ENCODE data around the gene DNAL4. TPM values are rescaled to one million over a fixed set of nuclear protein-coding genes. Genes with fewer than 3 reads are reported as not detected.

DNAL4 gene
- total RNA-seq, 2 donors from 2014 or later: 24.8 to 29.8 TPM

- Mint-ChIP-seq H3K27ac (no peak overlapping the region), H3K4me3 (no peak overlapping the region), H3K9me3 (no peaks in the 10 kb centered on the region), H3K4me1 (no peaks in the 10 kb centered on the region), H3K36me3 (ENCODE audit: low read depth) (no peaks in the 10 kb centered on the region), H3K27me3 (ENCODE audit: insufficient read depth) (peaks cover 3% of the 10 kb centered on the region)
- no peaks in the 10 kb centered on the region for H3K27me3 ChIP-seq (ENCODE audit: control insufficient read depth, insufficient read depth, low read length, poor library complexity, severe bottlenecking)
- no peaks in the 10 kb centered on the region for H3K9me3 ChIP-seq (ENCODE audit: control insufficient read depth, low read length)
- H3K4me3 ChIP-seq (ENCODE audit: low read length): no peak overlapping the region
- no peaks in the 10 kb centered on the region for H3K4me1 ChIP-seq (ENCODE audit: control insufficient read depth, insufficient read depth, low read length)
- TF ChIP-seq, protein P1, sequence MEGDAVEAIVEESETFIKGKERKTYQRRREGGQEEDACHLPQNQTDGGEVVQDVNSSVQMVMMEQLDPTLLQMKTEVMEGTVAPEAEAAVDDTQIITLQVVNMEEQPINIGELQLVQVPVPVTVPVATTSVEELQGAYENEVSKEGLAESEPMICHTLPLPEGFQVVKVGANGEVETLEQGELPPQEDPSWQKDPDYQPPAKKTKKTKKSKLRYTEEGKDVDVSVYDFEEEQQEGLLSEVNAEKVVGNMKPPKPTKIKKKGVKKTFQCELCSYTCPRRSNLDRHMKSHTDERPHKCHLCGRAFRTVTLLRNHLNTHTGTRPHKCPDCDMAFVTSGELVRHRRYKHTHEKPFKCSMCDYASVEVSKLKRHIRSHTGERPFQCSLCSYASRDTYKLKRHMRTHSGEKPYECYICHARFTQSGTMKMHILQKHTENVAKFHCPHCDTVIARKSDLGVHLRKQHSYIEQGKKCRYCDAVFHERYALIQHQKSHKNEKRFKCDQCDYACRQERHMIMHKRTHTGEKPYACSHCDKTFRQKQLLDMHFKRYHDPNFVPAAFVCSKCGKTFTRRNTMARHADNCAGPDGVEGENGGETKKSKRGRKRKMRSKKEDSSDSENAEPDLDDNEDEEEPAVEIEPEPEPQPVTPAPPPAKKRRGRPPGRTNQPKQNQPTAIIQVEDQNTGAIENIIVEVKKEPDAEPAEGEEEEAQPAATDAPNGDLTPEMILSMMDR (conservative IDR thresholded peaks at IDR 0.05): no peak
- DNase-seq: no peak
- no peaks in the 10 kb centered on the region for H3K36me3 ChIP-seq (ENCODE audit: control insufficient read depth, insufficient read depth, low read length)
- no peak overlapping the region for H3K27ac ChIP-seq (ENCODE audit: low read depth, low read length)
- no peak overlapping the region for H3K9ac ChIP-seq (ENCODE audit: extremely low read depth, low read length, poor library complexity, severe bottlenecking)
- WGBS, 2 experiments (ENCODE audit: insufficient coverage in 1 of 2, insufficient read length in 1 of 2): 70 to 90% methylated on average over 5 to 8 of the region's 8 CpGs
These were observed 21.4 kb downstream of the DNAL4 start for GRCh38 chr22:38772623-38772873.

- H3K4me1 Mint-ChIP-seq: no peaks in the 10 kb centered on the region
- no peak overlapping the region for H3K27ac Mint-ChIP-seq
- 91 to 92% methylated on average over 13 to 16 of the region's 16 CpGs for WGBS, 2 experiments (ENCODE audit: insufficient coverage in 1 of 2, insufficient read length in 1 of 2)
These were observed 23.5 kb downstream of the DNAL4 start for GRCh38 chr22:38770257-38770949.

DNA sequence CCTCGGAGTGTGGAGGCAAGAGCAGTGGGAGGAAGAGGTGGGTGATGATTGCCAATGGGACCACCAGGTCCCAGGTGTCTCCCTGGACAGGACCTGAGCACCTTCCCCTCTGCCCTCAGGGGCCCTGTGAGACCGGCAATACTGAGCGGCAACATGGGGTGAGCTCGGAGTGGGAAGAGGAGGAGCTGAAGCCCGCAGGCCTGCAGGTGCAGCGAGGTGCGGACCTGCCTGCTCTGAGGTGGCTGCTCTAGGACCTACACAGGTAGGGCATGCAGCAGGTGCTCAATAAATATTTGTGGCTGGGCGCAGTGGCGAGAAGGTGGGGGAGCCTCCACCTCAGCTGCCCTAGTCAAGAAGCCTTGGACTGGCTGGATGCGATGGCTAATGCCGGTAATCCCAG is 25.9 kb downstream of the DNAL4 start:
- Mint-ChIP-seq H3K4me3 (no peak overlapping the region), H3K36me3 (ENCODE audit: low read depth) (no peaks in the 10 kb centered on the region), H3K9me3 (no peaks in the 10 kb centered on the region), H3K27ac (no peak overlapping the region), H3K4me1 (no peaks in the 10 kb centered on the region), H3K27me3 (ENCODE audit: insufficient read depth) (no peaks in the 10 kb centered on the region)
- 93 to 96% methylated on average over 11 of the region's 11 CpGs for WGBS, 2 experiments (ENCODE audit: insufficient coverage in 1 of 2, insufficient read length in 1 of 2)
- Histone ChIP-seq H3K27ac (ENCODE audit: low read depth, low read length) (no peak overlapping the region), H3K9ac (ENCODE audit: extremely low read depth, low read length, poor library complexity, severe bottlenecking) (no peak overlapping the region), H3K4me1 (ENCODE audit: control insufficient read depth, insufficient read depth, low read length) (no peaks in the 10 kb centered on the region), H3K36me3 (ENCODE audit: control insufficient read depth, insufficient read depth, low read length) (no peaks in the 10 kb centered on the region), H3K27me3 (ENCODE audit: control insufficient read depth, insufficient read depth, low read length, poor library complexity, severe bottlenecking) (no peaks in the 10 kb centered on the region), H3K4me3 (ENCODE audit: low read length) (no peak overlapping the region), H3K9me3 (ENCODE audit: control insufficient read depth, low read length) (no peaks in the 10 kb centered on the region)
- DNase-seq: no peak
- TF ChIP-seq, protein P1 (conservative IDR thresholded peaks at IDR 0.05): no peak

More at GRCh38 chr22:38770257-38770949, 23.5 kb downstream of the DNAL4 start:
- Histone ChIP-seq H3K27me3 (ENCODE audit: control insufficient read depth, insufficient read depth, low read length, poor library complexity, severe bottlenecking) (no peaks in the 10 kb centered on the region), H3K4me3 (ENCODE audit: low read length) (no peak overlapping the region), H3K9ac (ENCODE audit: extremely low read depth, low read length, poor library complexity, severe bottlenecking) (no peak overlapping the region), H3K4me1 (ENCODE audit: control insufficient read depth, insufficient read depth, low read length) (no peaks in the 10 kb centered on the region), H3K27ac (ENCODE audit: low read depth, low read length) (no peak overlapping the region), H3K9me3 (ENCODE audit: control insufficient read depth, low read length) (no peaks in the 10 kb centered on the region), H3K36me3 (ENCODE audit: control insufficient read depth, insufficient read depth, low read length) (no peaks in the 10 kb centered on the region)
- Mint-ChIP-seq H3K36me3 (ENCODE audit: low read depth) (no peaks in the 10 kb centered on the region), H3K4me3 (no peak overlapping the region), H3K27me3 (ENCODE audit: insufficient read depth) (peaks cover 3% of the 10 kb centered on the region), H3K9me3 (no peaks in the 10 kb centered on the region)
- DNase-seq: no peak
- TF ChIP-seq, protein P1 (conservative IDR thresholded peaks at IDR 0.05): no peak

Measured in endodermal cell (in vitro differentiated cells).